ENCODE measurements around the gene SCFD2.
A peak's percentile ranks its signal among the peaks of the same experiment; 100 is the strongest.
"Not testable (repeated sequence)": the region's sequence is repeated elsewhere in the genome, so short reads cannot be mapped to it uniquely, and the experiment has no call there.

The SCFD2 gene

GRCh38 chr4:53147711-53148110 lies 218.2 kb downstream of the SCFD2 start:
- DNase-seq, result no peak

- DNase-seq, result no peak
Measured at GRCh38 chr4:53147197-53147596, 218.7 kb downstream of the SCFD2 start.

GRCh38 chr4:53141308-53141707 lies 224.6 kb downstream of the SCFD2 start:
- no peak for DNase-seq

- not testable (repeated sequence) for DNase-seq
Measured at GRCh38 chr4:53139256-53139655, 226.6 kb downstream of the SCFD2 start.

- DNase-seq, result no peak
Measured at GRCh38 chr4:53137468-53137867, 228.4 kb downstream of the SCFD2 start.

- DNase-seq, result no peak
Measured at GRCh38 chr4:53136954-53137353, 228.9 kb downstream of the SCFD2 start.

- DNase-seq, result peak in 4 of 56 donors; percentile 5 to 27 (median 26)
Measured at GRCh38 chr4:53132132-53132891, 233.5 kb downstream of the SCFD2 start.

- no peak for DNase-seq
Measured at GRCh38 chr4:53131562-53131925, 234.3 kb downstream of the SCFD2 start.

- DNase-seq, result no peak
Measured at GRCh38 chr4:53130896-53131561, 234.8 kb downstream of the SCFD2 start.

GRCh38 chr4:53128706-53129357 lies 237.0 kb downstream of the SCFD2 start:
- no peak for DNase-seq

- DNase-seq, result no peak
Measured at GRCh38 chr4:53128231-53128630, 237.6 kb downstream of the SCFD2 start.

- DNase-seq, result no peak
Measured at GRCh38 chr4:53127365-53127764, 238.5 kb downstream of the SCFD2 start.

GRCh38 chr4:53126099-53126498 lies 239.8 kb downstream of the SCFD2 start:
- DNase-seq, result no peak

- no peak for DNase-seq
Measured at GRCh38 chr4:53123819-53124218, 242.0 kb downstream of the SCFD2 start.

- DNase-seq, result no peak
Measured at GRCh38 chr4:53123171-53123570, 242.7 kb downstream of the SCFD2 start.

GRCh38 chr4:53122280-53123116 lies 243.4 kb downstream of the SCFD2 start:
- no peak for DNase-seq

GRCh38 chr4:53121264-53121865 lies 244.5 kb downstream of the SCFD2 start:
- no peak for DNase-seq

GRCh38 chr4:53120778-53121177 lies 245.1 kb downstream of the SCFD2 start:
- DNase-seq, result no peak

GRCh38 chr4:53119680-53120079 lies 246.2 kb downstream of the SCFD2 start:
- no peak for DNase-seq

- no peak for DNase-seq
Measured at GRCh38 chr4:53118676-53119075, 247.2 kb downstream of the SCFD2 start.

- no peak for DNase-seq
Measured at GRCh38 chr4:53116954-53117353, 248.9 kb downstream of the SCFD2 start.

Data from nucleus accumbens (tissue), 56 donors.